GM19193 (cell line): Measurements from ENCODE around the gene RGS1.

ENCODE experiments used
- POLR2A ChIP-seq: IDR thresholded peaks from 4 replicates; pipeline ENCODE4 v1.6.1; 2011; ENCODE audit not compliant: insufficient read depth, insufficient read length; ENCODE audit errors: extremely low read depth

The RGS1 gene

GRCh38 chr1:192546596-192547190, 28.9 kb upstream of the RGS1 start:
- TF ChIP-seq POLR2A = no peak

- no peak for TF ChIP-seq POLR2A
Observed at GRCh38 chr1:192547501-192547900, 28.1 kb upstream of the RGS1 start.

- no peak for TF ChIP-seq POLR2A
Observed at GRCh38 chr1:192549937-192550336, 25.6 kb upstream of the RGS1 start.

DNA sequence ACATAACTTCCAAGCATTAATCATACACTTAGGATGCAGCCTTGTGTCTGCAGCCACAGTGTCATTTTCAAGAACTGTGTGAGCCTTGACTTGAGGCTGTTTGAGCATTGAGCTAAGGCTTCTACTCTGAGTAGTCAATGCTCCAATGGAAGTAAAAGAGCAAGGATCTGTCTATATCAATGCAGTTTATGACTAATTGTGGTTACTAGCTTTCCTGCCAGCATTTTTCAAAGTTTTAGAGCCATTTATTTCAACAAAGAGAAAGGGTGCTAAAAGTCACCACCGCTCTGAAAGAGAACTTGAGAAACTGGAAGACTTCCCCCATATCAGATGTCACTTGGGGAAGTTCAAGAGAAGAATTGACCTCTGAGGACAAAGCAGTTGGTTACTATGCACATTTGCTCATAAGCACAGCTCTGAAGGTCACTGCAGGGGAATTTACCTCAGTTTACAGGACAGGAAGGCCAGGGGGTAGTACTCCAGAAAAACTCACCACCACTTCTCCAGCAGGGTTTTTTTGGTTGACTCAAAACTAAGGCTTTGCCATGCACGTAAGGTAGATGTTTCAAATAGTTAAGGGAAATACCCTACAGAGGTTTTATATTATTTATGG, 24.5 kb upstream of the RGS1 start:
- TF ChIP-seq POLR2A = no peak

GRCh38 chr1:192552760-192553191, 22.8 kb upstream of the RGS1 start:
- no peak for TF ChIP-seq POLR2A

GRCh38 chr1:192553741-192554140, 21.8 kb upstream of the RGS1 start:
- TF ChIP-seq POLR2A = no peak

DNA sequence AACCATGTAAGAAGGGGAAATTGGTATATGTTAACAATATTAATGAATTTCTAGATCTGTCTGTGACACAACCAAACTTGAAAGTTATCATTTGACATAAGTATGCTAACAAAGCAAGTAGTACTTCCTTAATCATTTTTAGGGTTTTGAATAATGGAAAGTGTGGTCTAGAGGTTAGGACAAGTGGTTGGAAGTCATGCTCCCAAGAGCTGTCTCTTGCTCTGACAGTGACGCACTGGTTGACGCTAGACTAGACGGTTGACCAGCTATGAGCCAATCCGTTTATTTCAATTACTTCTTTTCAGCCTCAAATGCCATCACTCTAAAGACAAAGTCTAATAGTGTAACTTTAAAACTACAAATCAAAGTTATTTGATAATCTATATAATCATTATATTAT, 20.7 kb upstream of the RGS1 start:
- TF ChIP-seq POLR2A = no peak

DNA sequence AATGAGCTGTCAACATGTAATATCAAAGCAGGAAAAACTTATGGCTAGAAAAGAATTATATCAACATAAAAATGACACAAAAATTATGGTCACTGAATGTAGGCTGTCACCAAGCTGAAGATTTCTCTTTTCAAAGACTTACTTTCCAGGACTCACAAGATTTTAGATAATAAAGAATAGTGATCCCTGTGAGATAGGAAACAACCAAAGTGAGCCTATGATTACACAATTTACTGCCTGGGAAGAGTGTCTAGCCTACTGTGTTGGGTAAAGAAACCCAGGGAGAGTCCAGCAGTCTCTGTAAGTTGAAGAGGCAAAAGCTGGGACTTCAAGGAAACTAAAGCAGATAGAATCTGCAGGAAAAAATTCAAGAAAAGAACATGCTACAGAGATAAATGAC, 20.2 kb upstream of the RGS1 start:
- TF ChIP-seq POLR2A = no peak

DNA sequence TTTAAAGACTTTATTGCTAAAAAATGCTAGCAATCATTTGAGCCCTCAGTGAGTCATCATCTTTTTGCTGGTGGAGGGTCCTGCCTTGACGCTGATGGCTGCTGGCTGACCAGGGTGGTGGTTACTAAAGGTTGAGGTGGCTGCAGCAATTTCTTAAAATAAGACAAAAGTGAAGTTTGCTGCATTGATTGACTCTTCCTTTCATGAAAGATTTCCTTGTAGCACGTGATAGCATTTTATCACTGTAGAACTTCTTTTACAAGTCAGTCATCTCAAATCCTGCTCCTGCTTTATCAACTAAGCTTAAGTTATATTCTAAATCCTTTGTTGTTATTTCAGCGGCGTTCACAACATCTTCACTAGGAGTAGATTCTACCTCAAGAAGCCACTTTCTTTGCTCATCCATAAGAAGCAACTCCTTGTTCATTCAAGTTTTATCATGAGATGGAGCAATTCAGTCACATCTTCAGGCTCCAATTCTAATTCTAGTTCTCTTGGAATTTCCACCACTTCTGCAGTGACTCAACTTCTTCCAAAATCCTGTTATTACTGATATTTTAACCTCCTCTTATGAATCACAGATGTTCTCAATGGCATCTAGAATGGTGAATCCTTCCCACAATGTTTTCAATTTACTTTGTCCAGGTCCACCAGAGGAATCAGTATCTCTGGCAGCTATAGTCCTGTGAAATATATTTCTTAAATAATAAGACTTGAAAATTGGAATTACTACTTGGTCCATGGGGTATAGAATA, 17.6 kb upstream of the RGS1 start:
- TF ChIP-seq POLR2A = no peak

DNA sequence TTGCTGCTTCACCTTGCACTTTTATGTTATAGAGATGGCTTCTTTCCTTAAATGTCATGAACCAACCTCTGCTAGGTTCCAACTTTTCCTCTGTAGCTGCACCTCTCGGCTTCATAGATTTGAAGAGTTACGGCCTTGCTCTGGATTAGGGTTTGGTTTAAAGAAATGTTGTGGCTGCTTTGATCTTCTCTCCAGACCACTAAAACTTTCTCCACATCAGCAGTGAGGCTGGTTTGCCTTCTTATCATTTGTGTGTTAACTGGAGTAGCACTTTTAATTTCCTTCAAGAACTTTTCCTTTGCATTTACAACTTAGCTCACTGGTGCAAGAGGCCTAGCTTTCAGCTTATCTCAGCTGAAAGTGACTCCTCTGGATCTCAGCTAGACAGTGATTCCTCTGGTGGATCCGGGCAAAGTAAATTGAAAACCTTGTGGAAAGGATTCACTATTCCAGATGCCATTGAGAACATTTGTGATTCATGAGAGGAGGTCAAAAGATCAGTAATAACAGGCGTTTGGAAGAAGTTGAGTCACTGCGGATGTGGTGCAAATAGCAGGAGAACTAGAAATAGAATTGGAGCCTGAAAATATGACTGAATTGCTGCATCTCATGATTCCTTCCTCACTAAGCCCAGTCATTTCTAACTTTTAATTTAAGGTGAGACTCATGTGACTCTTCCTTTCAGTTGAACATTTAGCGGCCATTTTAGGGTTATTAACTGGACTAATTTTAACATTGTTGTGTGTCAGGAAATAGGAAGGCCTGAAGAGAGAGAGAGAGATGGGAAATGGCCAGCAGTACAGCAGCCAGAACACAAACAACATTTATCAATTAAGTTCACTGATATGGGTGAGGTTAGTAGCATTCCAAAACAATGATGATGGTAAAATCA, 16.2 kb upstream of the RGS1 start:
- TF ChIP-seq POLR2A = no peak

DNA sequence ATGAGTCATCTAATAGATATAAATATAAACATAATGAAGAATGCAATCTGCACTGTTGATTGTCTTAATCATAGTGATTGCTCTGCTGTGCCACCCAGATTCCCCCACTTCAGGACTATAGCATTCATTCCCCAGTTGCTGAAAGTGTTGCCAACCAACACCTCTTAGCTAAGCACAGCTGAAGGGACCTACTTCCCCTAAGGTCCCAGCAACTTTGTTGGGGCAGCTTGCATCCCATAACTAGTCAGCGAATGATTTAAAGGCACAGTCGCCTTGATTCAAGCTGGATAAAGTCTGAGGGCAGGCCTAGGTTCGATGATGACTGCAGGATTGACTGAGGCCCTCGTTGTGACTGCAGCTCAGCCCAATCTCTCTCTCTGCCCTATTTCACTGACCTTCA, 14.3 kb upstream of the RGS1 start:
- TF ChIP-seq POLR2A = no peak

DNA sequence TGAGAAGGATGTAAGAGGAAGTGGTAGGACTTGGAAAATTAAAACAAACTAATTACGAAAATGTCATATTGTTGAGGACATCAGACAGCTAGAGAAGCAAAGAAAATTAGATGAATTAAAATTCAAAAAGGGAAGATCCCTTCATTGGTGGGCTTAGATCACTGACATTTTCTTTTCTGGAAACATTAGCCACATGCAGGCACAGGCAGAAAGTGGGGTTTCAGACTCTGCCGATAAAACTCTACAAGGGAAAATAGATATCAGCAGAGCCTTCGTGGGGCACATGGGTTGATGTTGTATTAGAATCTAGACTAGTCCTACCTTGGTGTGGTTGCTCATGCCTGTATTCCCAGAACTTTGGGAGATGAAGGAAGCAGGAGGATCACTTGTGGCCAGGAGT, 12.4 kb upstream of the RGS1 start:
- TF ChIP-seq POLR2A = no peak

GRCh38 chr1:192564099-192564498, 11.5 kb upstream of the RGS1 start:
- TF ChIP-seq POLR2A = no peak

GRCh38 chr1:192565946-192566345, 9.6 kb upstream of the RGS1 start:
- no peak for TF ChIP-seq POLR2A

- TF ChIP-seq POLR2A = no peak
Observed at GRCh38 chr1:192566657-192567056, 8.9 kb upstream of the RGS1 start.
